Activated naive CD8-positive, alpha-beta T cell treated with anti-CD3 and anti-CD28 coated beads, Interleukin-2, amount 50 U/mL, for 24 hours (primary cell): Measurements from ENCODE around the gene P3H2.
"Not testable (repeated sequence)": the region's sequence is repeated elsewhere in the genome, so short reads cannot be mapped to it uniquely, and the experiment has no call there.

Experiments used
- ATAC-seq: fragments of 150-1000 bp; cut with Tn5 transposase; one replicate; pipeline ENCODE4 v1.10.0; 2021
- DNase-seq: peaks from one replicate; pipeline ENCODE4 v3.0.0; 2021
- H3K27ac Mint-ChIP-seq: one replicate; pipeline ENCODE4 v1.8.0; 2021; ENCODE audit warnings: mild to moderate bottlenecking, mixed read lengths
- H3K27me3 Mint-ChIP-seq: one replicate; pipeline ENCODE4 v1.8.0; 2021; ENCODE audit warnings: mixed read lengths
- H3K36me3 Mint-ChIP-seq: one replicate; pipeline ENCODE4 v1.8.0; 2021; ENCODE audit warnings: low read depth, mixed read lengths
- H3K4me1 Mint-ChIP-seq: one replicate; pipeline ENCODE4 v1.8.0; 2021; ENCODE audit warnings: mixed read lengths
- H3K4me3 Mint-ChIP-seq: one replicate; pipeline ENCODE4 v1.8.0; 2021; ENCODE audit warnings: mild to moderate bottlenecking, moderate library complexity, mixed read lengths
- H3K9me3 Mint-ChIP-seq: one replicate; pipeline ENCODE4 v1.8.0; 2021; ENCODE audit warnings: mixed read lengths

The P3H2 gene, protein sequence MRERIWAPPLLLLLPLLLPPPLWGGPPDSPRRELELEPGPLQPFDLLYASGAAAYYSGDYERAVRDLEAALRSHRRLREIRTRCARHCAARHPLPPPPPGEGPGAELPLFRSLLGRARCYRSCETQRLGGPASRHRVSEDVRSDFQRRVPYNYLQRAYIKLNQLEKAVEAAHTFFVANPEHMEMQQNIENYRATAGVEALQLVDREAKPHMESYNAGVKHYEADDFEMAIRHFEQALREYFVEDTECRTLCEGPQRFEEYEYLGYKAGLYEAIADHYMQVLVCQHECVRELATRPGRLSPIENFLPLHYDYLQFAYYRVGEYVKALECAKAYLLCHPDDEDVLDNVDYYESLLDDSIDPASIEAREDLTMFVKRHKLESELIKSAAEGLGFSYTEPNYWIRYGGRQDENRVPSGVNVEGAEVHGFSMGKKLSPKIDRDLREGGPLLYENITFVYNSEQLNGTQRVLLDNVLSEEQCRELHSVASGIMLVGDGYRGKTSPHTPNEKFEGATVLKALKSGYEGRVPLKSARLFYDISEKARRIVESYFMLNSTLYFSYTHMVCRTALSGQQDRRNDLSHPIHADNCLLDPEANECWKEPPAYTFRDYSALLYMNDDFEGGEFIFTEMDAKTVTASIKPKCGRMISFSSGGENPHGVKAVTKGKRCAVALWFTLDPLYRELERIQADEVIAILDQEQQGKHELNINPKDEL

DNA sequence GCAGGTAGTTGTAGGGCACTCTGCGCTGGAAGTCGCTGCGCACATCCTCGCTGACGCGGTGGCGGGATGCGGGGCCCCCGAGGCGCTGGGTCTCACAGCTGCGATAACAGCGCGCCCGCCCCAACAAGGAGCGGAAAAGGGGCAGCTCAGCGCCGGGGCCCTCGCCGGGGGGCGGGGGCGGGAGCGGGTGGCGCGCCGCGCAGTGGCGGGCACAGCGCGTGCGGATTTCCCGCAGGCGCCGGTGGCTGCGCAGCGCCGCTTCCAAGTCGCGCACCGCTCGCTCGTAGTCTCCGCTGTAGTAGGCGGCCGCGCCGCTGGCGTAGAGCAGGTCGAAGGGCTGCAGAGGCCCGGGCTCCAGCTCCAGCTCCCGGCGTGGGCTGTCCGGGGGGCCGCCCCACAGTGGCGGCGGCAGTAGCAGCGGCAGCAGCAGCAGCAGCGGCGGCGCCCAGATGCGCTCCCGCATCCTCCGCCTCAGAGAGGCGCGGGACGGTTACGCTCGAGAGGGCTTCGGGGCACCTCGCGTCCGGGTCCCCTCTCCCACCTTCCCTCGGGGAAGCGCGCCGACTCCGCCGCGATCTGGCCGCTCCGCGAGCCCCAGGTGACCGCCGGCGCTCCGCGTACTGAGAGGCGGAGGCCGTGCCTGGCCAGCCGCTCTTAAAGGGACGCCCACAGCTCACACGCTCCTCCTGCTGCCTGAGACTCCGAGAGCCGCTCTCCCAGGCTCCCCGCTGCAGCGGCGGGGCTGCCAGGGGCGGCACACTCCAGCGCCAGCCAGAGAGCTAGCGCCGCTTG is at the start of gene P3H2:
Gene P3H2, minus strand, starts transcription at position 629 of the 792 bp plus-strand sequence. Its CDS starts 166 bp downstream, at position 463.
- H3K4me3 Mint-ChIP-seq: peak within 1 kb of the TSS; percentile 62

GRCh38 chr3:190169877-190170276 is 49.2 kb upstream of the P3H2 start:
- DNase-seq (no peak), ATAC-seq (no peak)
- Mint-ChIP-seq H3K9me3 (no peaks in the 10 kb centered on the region), H3K27me3 (peaks cover 5% of the 10 kb centered on the region), H3K27ac (no peak overlapping the region), H3K4me1 (peaks cover 15% of the 10 kb centered on the region), H3K36me3 (no peaks in the 10 kb centered on the region), H3K4me3 (peak overlapping the region; percentile 76)

More for the DNA sequence above, at the start of gene P3H2:
- no peaks in the 10 kb centered on the region for H3K36me3 Mint-ChIP-seq
- peaks cover 59% of the 10 kb centered on the region for H3K27me3 Mint-ChIP-seq
- ATAC-seq: peak; percentile 80
- H3K4me1 Mint-ChIP-seq: peaks cover 7% of the 10 kb centered on the region
- no peak within 1 kb of the TSS for H3K27ac Mint-ChIP-seq
- peak; percentile 27 for DNase-seq
- no peaks in the 10 kb centered on the region for H3K9me3 Mint-ChIP-seq

GRCh38 chr3:190169243-190169642 is 48.5 kb upstream of the P3H2 start:
- peaks cover 15% of the 10 kb centered on the region for H3K4me1 Mint-ChIP-seq
- no peak for DNase-seq
- no peaks in the 10 kb centered on the region for H3K9me3 Mint-ChIP-seq
- no peak overlapping the region for H3K4me3 Mint-ChIP-seq
- no peak for ATAC-seq
- H3K27ac Mint-ChIP-seq: peak overlapping the region; percentile 46
- H3K27me3 Mint-ChIP-seq: no peaks in the 10 kb centered on the region
- no peaks in the 10 kb centered on the region for H3K36me3 Mint-ChIP-seq

DNA sequence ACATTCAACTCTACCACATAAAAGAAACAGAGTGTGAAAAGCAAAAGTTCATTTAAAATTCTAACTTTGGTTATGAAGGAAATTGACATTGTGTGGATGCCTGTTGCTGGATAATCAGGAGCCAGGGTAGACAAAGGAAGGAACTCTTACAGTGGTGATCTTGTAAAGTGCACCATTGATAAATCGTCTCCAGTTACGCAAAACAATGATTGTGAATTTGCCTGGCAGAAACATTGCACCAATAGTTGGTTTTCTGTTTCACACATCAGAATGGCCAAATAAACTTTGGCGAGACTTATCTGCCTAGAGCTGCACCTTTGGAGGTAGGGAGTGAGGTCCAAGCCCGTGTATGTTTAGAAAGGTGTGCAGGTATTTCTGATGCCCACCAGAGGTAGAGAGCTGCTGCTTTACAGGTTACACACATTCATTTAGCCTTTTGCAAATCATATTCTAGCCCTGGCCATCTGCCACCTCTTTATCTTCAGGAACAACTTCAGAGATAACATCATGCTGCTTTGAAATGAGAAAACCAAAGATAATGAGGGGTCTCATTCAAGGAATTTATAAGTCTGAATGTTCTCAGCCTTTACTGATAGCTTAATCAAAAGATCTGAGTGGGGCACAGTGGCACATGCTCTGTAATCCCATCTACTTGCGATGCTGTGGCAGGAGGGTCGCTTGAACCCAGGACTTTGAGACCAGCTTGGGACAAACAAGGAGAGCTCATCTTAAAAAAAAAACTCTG is 47.4 kb upstream of the P3H2 start:
- H3K9me3 Mint-ChIP-seq: no peaks in the 10 kb centered on the region
- H3K36me3 Mint-ChIP-seq: no peaks in the 10 kb centered on the region
- H3K27me3 Mint-ChIP-seq: no peaks in the 10 kb centered on the region
- H3K4me1 Mint-ChIP-seq: peaks cover 15% of the 10 kb centered on the region
- no peak overlapping the region for H3K27ac Mint-ChIP-seq
- no peak for ATAC-seq
- H3K4me3 Mint-ChIP-seq: no peak overlapping the region
- DNase-seq: no peak

GRCh38 chr3:190166948-190167347 is 46.3 kb upstream of the P3H2 start:
- H3K9me3 Mint-ChIP-seq: no peaks in the 10 kb centered on the region
- no peaks in the 10 kb centered on the region for H3K27me3 Mint-ChIP-seq
- H3K4me3 Mint-ChIP-seq: no peak overlapping the region
- no peaks in the 10 kb centered on the region for H3K36me3 Mint-ChIP-seq
- ATAC-seq (no peak), DNase-seq (no peak)
- peaks cover 15% of the 10 kb centered on the region for H3K4me1 Mint-ChIP-seq
- no peak overlapping the region for H3K27ac Mint-ChIP-seq

GRCh38 chr3:190165253-190165652 is 44.6 kb upstream of the P3H2 start:
- no peaks in the 10 kb centered on the region for H3K36me3 Mint-ChIP-seq
- no peak overlapping the region for H3K27ac Mint-ChIP-seq
- H3K9me3 Mint-ChIP-seq: no peaks in the 10 kb centered on the region
- H3K4me1 Mint-ChIP-seq: peaks cover 11% of the 10 kb centered on the region
- no peak for ATAC-seq
- H3K27me3 Mint-ChIP-seq: no peaks in the 10 kb centered on the region
- no peak for DNase-seq
- H3K4me3 Mint-ChIP-seq: no peak overlapping the region

DNA sequence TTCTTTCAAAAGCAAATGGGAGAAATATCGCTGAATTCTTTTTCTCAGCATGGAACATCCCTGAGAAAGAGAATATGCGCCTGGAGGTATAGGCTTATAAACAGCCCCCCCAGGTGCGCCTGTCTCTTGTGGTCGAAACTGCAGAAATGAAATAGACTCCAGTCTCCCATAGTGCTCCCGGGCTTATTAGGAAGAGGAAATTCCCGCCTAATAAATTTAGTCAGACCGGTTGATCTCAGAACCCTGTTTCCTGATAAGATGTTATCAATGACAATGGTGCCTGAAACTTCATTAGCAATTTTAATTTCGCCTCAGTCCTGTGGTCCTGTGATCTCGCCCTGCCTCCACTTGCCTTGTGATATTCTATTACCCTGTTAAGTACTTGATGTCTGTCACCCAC is 41.3 kb upstream of the P3H2 start:
- not testable (repeated sequence) for H3K27me3 Mint-ChIP-seq, H3K36me3 Mint-ChIP-seq, H3K4me3 Mint-ChIP-seq, H3K4me1 Mint-ChIP-seq, DNase-seq, H3K9me3 Mint-ChIP-seq, ATAC-seq, H3K27ac Mint-ChIP-seq

GRCh38 chr3:190159902-190160435 is 39.3 kb upstream of the P3H2 start:
- no peak overlapping the region for H3K4me3 Mint-ChIP-seq
- no peaks in the 10 kb centered on the region for H3K4me1 Mint-ChIP-seq
- no peaks in the 10 kb centered on the region for H3K36me3 Mint-ChIP-seq
- no peaks in the 10 kb centered on the region for H3K9me3 Mint-ChIP-seq
- ATAC-seq (no peak), DNase-seq (no peak)
- H3K27me3 Mint-ChIP-seq: peaks cover 6% of the 10 kb centered on the region
- H3K27ac Mint-ChIP-seq: no peak overlapping the region

DNA sequence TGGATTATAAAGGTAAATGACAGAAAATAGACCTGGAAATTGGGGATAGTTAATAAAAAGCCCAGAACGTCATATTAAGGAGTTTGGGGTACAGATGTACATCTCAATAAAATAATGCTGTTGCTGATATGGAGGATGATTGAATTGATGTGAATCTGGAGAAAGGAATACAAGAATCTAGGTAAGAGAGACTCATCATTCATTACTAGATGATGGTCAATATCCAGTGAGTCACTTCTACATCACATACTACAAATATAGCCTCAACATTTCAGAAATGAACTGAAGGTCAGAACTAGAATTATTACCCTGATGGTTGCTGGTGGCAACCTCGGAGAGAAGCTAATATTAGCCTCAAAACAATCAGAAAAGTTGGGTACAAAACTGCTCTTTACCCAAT is 37.6 kb upstream of the P3H2 start:
- Mint-ChIP-seq H3K36me3 (no peaks in the 10 kb centered on the region), H3K4me3 (no peak overlapping the region), H3K27me3 (peaks cover 6% of the 10 kb centered on the region), H3K9me3 (no peaks in the 10 kb centered on the region), H3K27ac (no peak overlapping the region), H3K4me1 (no peaks in the 10 kb centered on the region)
- DNase-seq: no peak
- ATAC-seq: no peak

DNA sequence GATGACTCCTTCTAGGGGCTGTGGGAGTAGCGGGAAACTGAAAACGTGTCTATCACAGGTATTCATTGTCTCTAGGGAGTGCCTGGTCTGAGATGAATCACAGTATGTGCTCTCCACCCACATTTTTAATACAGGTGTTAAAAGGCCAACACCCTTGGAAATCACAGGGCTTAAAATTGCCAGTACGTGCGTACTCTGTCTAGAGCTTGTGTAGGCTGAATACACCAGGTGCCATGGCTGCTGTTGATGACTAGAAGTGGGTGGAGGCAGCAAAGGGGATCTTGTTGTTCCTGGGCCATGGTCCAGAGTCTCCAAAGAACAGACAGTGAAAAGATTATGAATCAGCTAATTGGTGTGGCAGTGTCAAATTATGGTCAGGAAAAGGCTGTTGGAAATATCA is 35.1 kb upstream of the P3H2 start:
- H3K36me3 Mint-ChIP-seq: no peaks in the 10 kb centered on the region
- H3K4me3 Mint-ChIP-seq: no peak overlapping the region
- H3K4me1 Mint-ChIP-seq: no peaks in the 10 kb centered on the region
- H3K27ac Mint-ChIP-seq: no peak overlapping the region
- ATAC-seq: no peak
- peaks cover 6% of the 10 kb centered on the region for H3K27me3 Mint-ChIP-seq
- no peak for DNase-seq
- H3K9me3 Mint-ChIP-seq: no peaks in the 10 kb centered on the region

GRCh38 chr3:190150681-190151080 is 30.0 kb upstream of the P3H2 start:
- no peak overlapping the region for H3K27ac Mint-ChIP-seq
- H3K4me3 Mint-ChIP-seq: no peak overlapping the region
- H3K4me1 Mint-ChIP-seq: no peaks in the 10 kb centered on the region
- ATAC-seq (no peak), DNase-seq (no peak)
- peaks cover 2% of the 10 kb centered on the region for H3K27me3 Mint-ChIP-seq
- no peaks in the 10 kb centered on the region for H3K36me3 Mint-ChIP-seq
- no peaks in the 10 kb centered on the region for H3K9me3 Mint-ChIP-seq

DNA sequence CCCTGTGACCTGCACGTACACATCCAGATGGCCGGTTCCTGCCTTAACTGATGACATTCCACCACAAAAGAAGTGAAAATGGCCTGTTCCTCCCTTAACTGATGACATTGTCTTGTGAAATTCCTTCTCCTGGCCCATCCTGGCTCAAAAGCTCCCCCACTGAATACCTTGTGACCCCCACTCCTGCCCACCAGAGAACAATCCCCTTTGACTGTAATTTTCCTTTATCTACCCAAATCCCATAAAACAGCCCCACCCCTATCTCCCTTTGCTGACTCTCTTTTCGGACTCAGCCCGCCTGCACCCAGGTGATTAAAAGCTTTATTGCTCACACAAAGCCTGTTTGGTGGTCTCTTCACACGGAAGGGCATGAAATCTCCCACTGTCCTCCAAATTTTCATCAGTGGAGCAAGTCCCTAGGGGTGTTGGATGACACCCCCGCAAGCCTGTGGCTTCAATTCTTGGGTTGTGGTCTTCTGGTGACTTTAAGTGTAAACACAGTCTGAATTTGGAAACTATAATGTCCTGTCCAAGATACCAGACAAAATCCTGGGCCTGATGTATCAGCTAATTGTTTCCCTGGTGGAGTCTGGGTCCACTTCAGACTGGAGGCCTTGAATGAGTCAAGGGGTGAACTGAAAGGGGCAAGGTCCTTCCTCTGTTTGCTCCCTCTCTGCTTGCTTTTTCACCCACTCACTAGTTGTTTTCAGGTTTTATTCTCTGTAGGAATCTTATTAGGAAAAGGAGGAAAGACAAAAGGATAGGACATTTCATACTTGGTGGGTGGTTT is 29.3 kb upstream of the P3H2 start:
- DNase-seq, H3K27me3 Mint-ChIP-seq, H3K4me1 Mint-ChIP-seq, H3K9me3 Mint-ChIP-seq, H3K36me3 Mint-ChIP-seq, H3K27ac Mint-ChIP-seq, ATAC-seq, H3K4me3 Mint-ChIP-seq: not testable (repeated sequence)

DNA sequence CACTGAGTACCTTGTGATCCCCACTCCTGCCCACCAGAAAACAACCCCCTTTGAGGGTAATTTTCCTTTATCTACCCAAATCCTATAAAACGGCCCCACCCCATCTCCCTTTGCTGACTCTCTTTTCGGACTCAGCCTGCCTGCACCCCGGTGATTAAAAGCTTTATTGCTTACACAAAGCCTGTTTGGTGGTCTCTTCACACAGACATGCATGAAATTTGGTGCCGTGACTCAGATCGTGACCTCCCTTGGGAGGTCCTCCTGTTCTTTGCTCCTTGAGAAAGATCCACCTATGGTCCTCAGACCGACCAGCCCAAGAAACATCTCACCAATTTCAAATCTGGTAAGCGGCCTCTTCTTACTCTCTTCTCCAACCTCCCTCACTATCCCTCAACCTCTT is 24.1 kb upstream of the P3H2 start:
- DNase-seq, H3K27me3 Mint-ChIP-seq, H3K4me3 Mint-ChIP-seq, H3K36me3 Mint-ChIP-seq, ATAC-seq, H3K4me1 Mint-ChIP-seq, H3K9me3 Mint-ChIP-seq, H3K27ac Mint-ChIP-seq: not testable (repeated sequence)
